Measurements from ENCODE around the gene PFAS.

Gene PFAS, protein sequence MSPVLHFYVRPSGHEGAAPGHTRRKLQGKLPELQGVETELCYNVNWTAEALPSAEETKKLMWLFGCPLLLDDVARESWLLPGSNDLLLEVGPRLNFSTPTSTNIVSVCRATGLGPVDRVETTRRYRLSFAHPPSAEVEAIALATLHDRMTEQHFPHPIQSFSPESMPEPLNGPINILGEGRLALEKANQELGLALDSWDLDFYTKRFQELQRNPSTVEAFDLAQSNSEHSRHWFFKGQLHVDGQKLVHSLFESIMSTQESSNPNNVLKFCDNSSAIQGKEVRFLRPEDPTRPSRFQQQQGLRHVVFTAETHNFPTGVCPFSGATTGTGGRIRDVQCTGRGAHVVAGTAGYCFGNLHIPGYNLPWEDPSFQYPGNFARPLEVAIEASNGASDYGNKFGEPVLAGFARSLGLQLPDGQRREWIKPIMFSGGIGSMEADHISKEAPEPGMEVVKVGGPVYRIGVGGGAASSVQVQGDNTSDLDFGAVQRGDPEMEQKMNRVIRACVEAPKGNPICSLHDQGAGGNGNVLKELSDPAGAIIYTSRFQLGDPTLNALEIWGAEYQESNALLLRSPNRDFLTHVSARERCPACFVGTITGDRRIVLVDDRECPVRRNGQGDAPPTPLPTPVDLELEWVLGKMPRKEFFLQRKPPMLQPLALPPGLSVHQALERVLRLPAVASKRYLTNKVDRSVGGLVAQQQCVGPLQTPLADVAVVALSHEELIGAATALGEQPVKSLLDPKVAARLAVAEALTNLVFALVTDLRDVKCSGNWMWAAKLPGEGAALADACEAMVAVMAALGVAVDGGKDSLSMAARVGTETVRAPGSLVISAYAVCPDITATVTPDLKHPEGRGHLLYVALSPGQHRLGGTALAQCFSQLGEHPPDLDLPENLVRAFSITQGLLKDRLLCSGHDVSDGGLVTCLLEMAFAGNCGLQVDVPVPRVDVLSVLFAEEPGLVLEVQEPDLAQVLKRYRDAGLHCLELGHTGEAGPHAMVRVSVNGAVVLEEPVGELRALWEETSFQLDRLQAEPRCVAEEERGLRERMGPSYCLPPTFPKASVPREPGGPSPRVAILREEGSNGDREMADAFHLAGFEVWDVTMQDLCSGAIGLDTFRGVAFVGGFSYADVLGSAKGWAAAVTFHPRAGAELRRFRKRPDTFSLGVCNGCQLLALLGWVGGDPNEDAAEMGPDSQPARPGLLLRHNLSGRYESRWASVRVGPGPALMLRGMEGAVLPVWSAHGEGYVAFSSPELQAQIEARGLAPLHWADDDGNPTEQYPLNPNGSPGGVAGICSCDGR (N-terminal part only)

DNA sequence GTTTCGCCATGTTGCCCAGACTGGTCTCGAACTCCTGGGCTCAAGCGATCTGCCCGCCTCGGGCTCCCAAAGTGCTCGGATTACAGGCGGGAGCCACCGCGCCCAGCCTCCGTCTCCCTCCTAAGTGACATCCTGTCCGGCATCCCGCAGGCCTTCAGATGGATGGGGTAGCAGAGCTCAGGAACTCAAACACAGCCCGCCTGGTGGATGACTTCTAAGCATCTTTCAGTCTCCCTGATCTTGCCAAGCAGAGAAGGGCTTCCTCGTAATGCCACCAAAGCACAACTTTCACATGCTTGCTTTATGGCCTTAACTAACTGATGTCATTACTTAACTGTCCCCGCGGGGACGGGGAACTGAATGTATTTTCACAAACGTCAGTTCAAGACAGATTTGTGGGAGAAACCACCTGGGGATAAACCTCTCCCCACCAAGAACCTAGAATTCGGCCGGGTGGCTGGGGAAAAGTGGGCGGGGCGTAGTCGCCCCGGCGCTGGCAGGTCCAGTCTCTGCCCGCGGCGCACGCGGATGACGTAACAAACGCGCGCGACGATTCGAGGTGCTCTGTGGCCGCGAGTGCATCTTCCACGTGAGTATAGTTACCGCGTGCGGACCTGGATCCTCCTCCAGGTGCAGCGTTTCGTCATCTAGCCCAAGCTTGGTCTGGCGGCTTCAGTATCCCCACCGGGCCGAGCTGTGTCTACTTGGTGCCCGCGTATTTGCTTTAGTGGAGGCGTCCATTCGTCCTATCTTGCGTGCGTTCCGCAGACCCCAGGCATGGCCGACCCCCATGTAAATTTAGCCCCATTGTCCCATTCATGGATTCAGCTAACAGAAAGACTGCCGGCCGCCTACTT, at the start of gene PFAS:
TSS of gene PFAS (plus strand) at position 539 of the 857 bp plus-strand sequence. CDS start 4,649 bp downstream, outside the sequence.
- H3K4me3 ChIP-seq (ENCODE audit: low read length), result peak within 1 kb of the TSS; percentile 98
- peaks cover 25% of the 10 kb centered on the region for H3F3A ChIP-seq (ENCODE audit: control insufficient read depth, insufficient read depth)
- no peaks in the 10 kb centered on the region for H4K20me1 ChIP-seq (ENCODE audit: control insufficient read depth, insufficient read depth, low read depth, low read length)
- H3K27ac ChIP-seq (ENCODE audit: low read depth, low read length), result peak within 1 kb of the TSS; percentile 99
- H3K4me1 ChIP-seq (ENCODE audit: control insufficient read depth, low read length), result peaks cover 35% of the 10 kb centered on the region
- H3K27me3 ChIP-seq (ENCODE audit: control insufficient read depth, low read length), result no peaks in the 10 kb centered on the region
- H3K9me3 ChIP-seq (ENCODE audit: control insufficient read depth, insufficient read depth, low read length), result no peaks in the 10 kb centered on the region
- H3K79me2 ChIP-seq (ENCODE audit: control insufficient read depth, low read length), result peaks cover 77% of the 10 kb centered on the region
- TF ChIP-seq, protein P1, sequence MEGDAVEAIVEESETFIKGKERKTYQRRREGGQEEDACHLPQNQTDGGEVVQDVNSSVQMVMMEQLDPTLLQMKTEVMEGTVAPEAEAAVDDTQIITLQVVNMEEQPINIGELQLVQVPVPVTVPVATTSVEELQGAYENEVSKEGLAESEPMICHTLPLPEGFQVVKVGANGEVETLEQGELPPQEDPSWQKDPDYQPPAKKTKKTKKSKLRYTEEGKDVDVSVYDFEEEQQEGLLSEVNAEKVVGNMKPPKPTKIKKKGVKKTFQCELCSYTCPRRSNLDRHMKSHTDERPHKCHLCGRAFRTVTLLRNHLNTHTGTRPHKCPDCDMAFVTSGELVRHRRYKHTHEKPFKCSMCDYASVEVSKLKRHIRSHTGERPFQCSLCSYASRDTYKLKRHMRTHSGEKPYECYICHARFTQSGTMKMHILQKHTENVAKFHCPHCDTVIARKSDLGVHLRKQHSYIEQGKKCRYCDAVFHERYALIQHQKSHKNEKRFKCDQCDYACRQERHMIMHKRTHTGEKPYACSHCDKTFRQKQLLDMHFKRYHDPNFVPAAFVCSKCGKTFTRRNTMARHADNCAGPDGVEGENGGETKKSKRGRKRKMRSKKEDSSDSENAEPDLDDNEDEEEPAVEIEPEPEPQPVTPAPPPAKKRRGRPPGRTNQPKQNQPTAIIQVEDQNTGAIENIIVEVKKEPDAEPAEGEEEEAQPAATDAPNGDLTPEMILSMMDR (IDR thresholded peaks at IDR 0.05; ENCODE audit: low read depth, low read length, poor library complexity, severe bottlenecking), result no peak
- no peak for TF ChIP-seq EZH2phosphoT487 (IDR thresholded peaks at IDR 0.05; ENCODE audit: borderline replicate concordance, low read length)
- no peaks in the 10 kb centered on the region for H3K9me2 ChIP-seq (replicated peaks; ENCODE audit: control insufficient read depth, low read length)
- H3K4me2 ChIP-seq (ENCODE audit: low read length), result peak within 1 kb of the TSS; percentile 98
- peaks cover 49% of the 10 kb centered on the region for H3K36me3 ChIP-seq (ENCODE audit: control insufficient read depth, low read length)

DNA sequence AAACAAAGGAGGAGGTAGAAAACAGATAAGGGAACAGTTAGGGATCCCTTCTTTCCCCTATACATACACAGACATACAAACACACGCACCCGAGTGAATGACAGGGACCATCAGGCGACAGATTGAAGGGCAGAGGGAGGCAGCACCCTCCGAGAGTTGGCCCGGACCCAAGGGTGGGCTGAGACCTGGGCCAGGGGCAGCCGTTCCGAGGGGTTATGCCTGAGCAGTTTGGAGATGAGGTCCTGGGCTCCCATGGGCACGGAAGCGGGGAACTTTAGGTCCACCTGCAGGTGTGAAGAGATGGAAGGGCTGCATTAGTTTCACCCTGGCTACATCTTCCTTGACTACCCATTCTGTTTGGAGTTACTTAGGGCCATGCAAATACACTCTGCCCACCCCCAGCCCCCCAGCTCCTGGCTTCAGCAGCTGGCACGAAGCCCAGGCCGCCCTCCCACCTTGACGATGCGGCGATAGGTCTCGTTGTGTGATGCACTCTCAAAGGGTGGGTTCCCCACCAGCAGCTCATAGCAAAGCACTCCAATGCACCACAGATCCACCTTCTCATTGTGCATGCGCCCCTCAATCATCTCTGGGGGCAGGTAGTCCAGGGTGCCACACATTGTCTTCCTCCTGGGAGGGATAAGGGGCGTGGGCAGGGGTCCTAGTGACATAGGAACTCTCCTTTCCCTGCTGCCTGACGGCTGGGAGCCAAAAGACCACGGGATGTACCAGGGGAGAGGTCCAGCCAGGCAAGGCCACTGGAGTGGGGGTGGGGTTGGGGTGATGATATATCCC, 44.1 kb upstream of the PFAS start:
- no peak for TF ChIP-seq EZH2phosphoT487 (IDR thresholded peaks at IDR 0.05; ENCODE audit: borderline replicate concordance, low read length)
- TF ChIP-seq, protein P1 (IDR thresholded peaks at IDR 0.05; ENCODE audit: low read depth, low read length, poor library complexity, severe bottlenecking), result no peak
- Histone ChIP-seq H3K36me3 (ENCODE audit: control insufficient read depth, low read length) (peaks cover 71% of the 10 kb centered on the region), H3K9me3 (ENCODE audit: control insufficient read depth, insufficient read depth, low read length) (no peaks in the 10 kb centered on the region), H3K4me2 (ENCODE audit: low read length) (no peak overlapping the region), H3K4me3 (ENCODE audit: low read length) (no peak overlapping the region), H3K27ac (ENCODE audit: low read depth, low read length) (no peak overlapping the region), H3K27me3 (ENCODE audit: control insufficient read depth, low read length) (no peaks in the 10 kb centered on the region), H3K4me1 (ENCODE audit: control insufficient read depth, low read length) (peaks cover 21% of the 10 kb centered on the region), H3F3A (ENCODE audit: control insufficient read depth, insufficient read depth) (peaks cover 29% of the 10 kb centered on the region), H3K9me2 (replicated peaks; ENCODE audit: control insufficient read depth, low read length) (no peaks in the 10 kb centered on the region), H3K79me2 (ENCODE audit: control insufficient read depth, low read length) (peaks cover 35% of the 10 kb centered on the region), H4K20me1 (ENCODE audit: control insufficient read depth, insufficient read depth, low read depth, low read length) (peaks cover 11% of the 10 kb centered on the region)

Data from DOHH2 (cell line).